ENCODE measurements around the gene KLHDC8A.
"Not testable (repeated sequence)": the region's sequence is repeated elsewhere in the genome, so short reads cannot be mapped to it uniquely, and the experiment has no call there.

KLHDC8A gene

DNA sequence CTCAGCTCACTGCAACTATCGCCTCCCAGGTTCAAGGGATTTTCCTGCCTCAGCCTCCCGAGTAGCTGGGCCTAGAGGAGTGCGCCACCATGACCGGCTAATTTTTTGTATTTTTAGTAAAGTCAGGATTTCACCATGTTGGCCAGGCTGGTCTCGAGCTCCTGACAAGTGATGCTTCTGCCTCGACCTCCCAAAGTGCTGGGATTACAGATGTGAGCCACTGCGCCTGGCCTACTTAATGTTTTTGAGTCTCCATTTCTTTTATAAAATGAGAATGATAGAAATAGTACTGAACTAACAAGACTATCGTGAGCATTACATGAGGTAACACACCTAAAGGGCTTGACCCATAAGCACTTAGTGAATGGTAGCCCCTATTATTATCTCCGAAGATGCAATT, 56.6 kb downstream of the KLHDC8A start:
- peaks cover 34% of the 10 kb centered on the region for H3K36me3 ChIP-seq (ENCODE audit: low read depth)
- DNase-seq (ENCODE audit: low spot score): no peak
- peaks cover 65% of the 10 kb centered on the region for H3K4me1 ChIP-seq (ENCODE audit: insufficient read depth, poor library complexity, severe bottlenecking)
- H3K27ac ChIP-seq (ENCODE audit: poor library complexity, severe bottlenecking): peak overlapping the region; percentile 97
- H3K4me3 ChIP-seq (ENCODE audit: severe bottlenecking): no peak overlapping the region
- H3K27me3 ChIP-seq (ENCODE audit: insufficient read depth, poor library complexity, severe bottlenecking): no peaks in the 10 kb centered on the region
- TF ChIP-seq CTCF (IDR thresholded peaks at IDR 0.05; ENCODE audit: poor library complexity, severe bottlenecking): no peak
- no peak for ATAC-seq (ENCODE audit: low read depth)
- H3K9me3 ChIP-seq (ENCODE audit: severe bottlenecking): no peaks in the 10 kb centered on the region

GRCh38 chr1:205298191-205298994, 58.3 kb downstream of the KLHDC8A start:
- no peak overlapping the region for H3K4me3 ChIP-seq (ENCODE audit: severe bottlenecking)
- H3K36me3 ChIP-seq (ENCODE audit: low read depth): peaks cover 18% of the 10 kb centered on the region
- ATAC-seq (ENCODE audit: low read depth): peak; percentile 64
- no peaks in the 10 kb centered on the region for H3K27me3 ChIP-seq (ENCODE audit: insufficient read depth, poor library complexity, severe bottlenecking)
- TF ChIP-seq CTCF (IDR thresholded peaks at IDR 0.05; ENCODE audit: poor library complexity, severe bottlenecking): no peak
- peak overlapping the region; percentile 97 for H3K27ac ChIP-seq (ENCODE audit: poor library complexity, severe bottlenecking)
- H3K9me3 ChIP-seq (ENCODE audit: severe bottlenecking): no peaks in the 10 kb centered on the region
- peak; percentile 96 for DNase-seq (ENCODE audit: low spot score)
- peaks cover 77% of the 10 kb centered on the region for H3K4me1 ChIP-seq (ENCODE audit: insufficient read depth, poor library complexity, severe bottlenecking)

- not testable (repeated sequence) for H3K4me3 ChIP-seq (ENCODE audit: severe bottlenecking); ATAC-seq (ENCODE audit: low read depth); DNase-seq (ENCODE audit: low spot score); H3K9me3 ChIP-seq (ENCODE audit: severe bottlenecking); H3K27me3 ChIP-seq (ENCODE audit: insufficient read depth, poor library complexity, severe bottlenecking)
- Histone ChIP-seq H3K27ac (ENCODE audit: poor library complexity, severe bottlenecking) (peak overlapping the region; percentile 97), H3K36me3 (ENCODE audit: low read depth) (peaks cover 10% of the 10 kb centered on the region), H3K4me1 (ENCODE audit: insufficient read depth, poor library complexity, severe bottlenecking) (peaks cover 80% of the 10 kb centered on the region)
These were observed 59.1 kb downstream of the KLHDC8A start for GRCh38 chr1:205297546-205298177.

DNA sequence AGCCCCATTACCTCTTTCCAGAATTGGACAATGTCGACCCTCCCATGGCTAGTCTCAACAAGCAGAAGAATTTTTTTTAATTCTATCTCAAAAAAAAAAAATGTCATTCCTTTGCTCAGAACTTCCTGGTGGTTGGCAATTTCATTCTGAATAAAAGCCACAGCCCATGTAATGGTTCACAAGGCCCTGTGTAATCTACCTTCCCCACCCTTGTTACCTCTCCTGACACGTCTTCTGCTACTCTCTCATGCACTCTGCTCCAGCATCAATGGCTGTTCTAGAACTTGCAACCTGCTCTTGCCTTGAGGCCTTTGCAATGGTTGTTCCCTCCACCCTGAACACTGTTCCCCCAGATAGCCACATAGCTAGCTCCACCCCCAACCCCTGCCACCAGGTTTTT, 60.6 kb downstream of the KLHDC8A start:
- TF ChIP-seq CTCF (IDR thresholded peaks at IDR 0.05; ENCODE audit: poor library complexity, severe bottlenecking): no peak
- no peak for DNase-seq (ENCODE audit: low spot score)
- no peaks in the 10 kb centered on the region for H3K9me3 ChIP-seq (ENCODE audit: severe bottlenecking)
- H3K4me1 ChIP-seq (ENCODE audit: insufficient read depth, poor library complexity, severe bottlenecking): peaks cover 66% of the 10 kb centered on the region
- H3K36me3 ChIP-seq (ENCODE audit: low read depth): no peaks in the 10 kb centered on the region
- H3K27ac ChIP-seq (ENCODE audit: poor library complexity, severe bottlenecking): peak overlapping the region; percentile 97
- no peak overlapping the region for H3K4me3 ChIP-seq (ENCODE audit: severe bottlenecking)
- ATAC-seq (ENCODE audit: low read depth): no peak
- no peaks in the 10 kb centered on the region for H3K27me3 ChIP-seq (ENCODE audit: insufficient read depth, poor library complexity, severe bottlenecking)

- H3K4me3 ChIP-seq (ENCODE audit: severe bottlenecking): no peak overlapping the region
- TF ChIP-seq CTCF (IDR thresholded peaks at IDR 0.05; ENCODE audit: poor library complexity, severe bottlenecking): no peak
- H3K27ac ChIP-seq (ENCODE audit: poor library complexity, severe bottlenecking): peak overlapping the region; percentile 97
- H3K9me3 ChIP-seq (ENCODE audit: severe bottlenecking): no peaks in the 10 kb centered on the region
- no peak for ATAC-seq (ENCODE audit: low read depth)
- no peaks in the 10 kb centered on the region for H3K27me3 ChIP-seq (ENCODE audit: insufficient read depth, poor library complexity, severe bottlenecking)
- DNase-seq (ENCODE audit: low spot score): no peak
- no peaks in the 10 kb centered on the region for H3K36me3 ChIP-seq (ENCODE audit: low read depth)
- peaks cover 63% of the 10 kb centered on the region for H3K4me1 ChIP-seq (ENCODE audit: insufficient read depth, poor library complexity, severe bottlenecking)
These were observed 61.8 kb downstream of the KLHDC8A start for GRCh38 chr1:205294934-205295333.
